ENCODE results near the gene TNFSF4. TPM values are rescaled to one million over a fixed set of nuclear protein-coding genes. Genes with fewer than 3 reads are reported as not detected.

TNFSF4 gene
- total RNA-seq, 2 experiments from 2014 or later, result 0.17 to 0.33 TPM

- peak overlapping the region; percentile 86 for H3K27ac Mint-ChIP-seq
- DNase-seq (no peak), ATAC-seq (ENCODE audit: poor library complexity) (no peak)
- H3K4me1 Mint-ChIP-seq (ENCODE audit: low read depth), result peaks cover 49% of the 10 kb centered on the region
- H3K4me3 Mint-ChIP-seq, result no peak overlapping the region
- H3K9me3 Mint-ChIP-seq, result no peaks in the 10 kb centered on the region
- ChIA-PET CTCF (interaction anchor here (0.9 to 1.2 kb wide), 2 partner anchors 18 to 460 kb away, joined by 3 read pairs; no protein-coding TSS in a partner anchor), POLR2A (interaction anchor here (0.6 to 1.6 kb wide), 4 partner anchors 13 to 458 kb away, joined by 3 to 8 read pairs (median 4); no protein-coding TSS in a partner anchor)
- no peak overlapping the region for H3K4me3 ChIP-seq (ENCODE audit: low read length)
- intact Hi-C loops (cut with DNase I, micrococcal nuclease), result loop anchor here (5.0 to 10.0 kb wide), 2 partner anchors 370 to 382 kb away; no protein-coding TSS in a partner anchor
- no peaks in the 10 kb centered on the region for H3K27me3 Mint-ChIP-seq
- no peaks in the 10 kb centered on the region for H3K27me3 ChIP-seq (ENCODE audit: control insufficient read depth in 1 of 2, insufficient read depth in 2 of 2, low read length in 2 of 2)
- H3K4me1 ChIP-seq (ENCODE audit: insufficient read depth, low read length), result peaks cover 28% of the 10 kb centered on the region
- H3K36me3 ChIP-seq (ENCODE audit: insufficient read depth, low read length), result no peaks in the 10 kb centered on the region
- no peaks in the 10 kb centered on the region for H3K36me3 Mint-ChIP-seq (ENCODE audit: low read depth)
- peak overlapping the region in 1 of 2 donors; percentile 56 for H3K27ac ChIP-seq (ENCODE audit: low read depth in 1 of 2, low read length in 2 of 2)
- TF ChIP-seq CTCF (IDR thresholded peaks at IDR 0.05), result no peak
- H3K9me3 ChIP-seq (ENCODE audit: control insufficient read depth in 1 of 2, insufficient read depth in 1 of 2, low read length in 2 of 2), result no peaks in the 10 kb centered on the region
Measured at GRCh38 chr1:173204693-173205092, 2.4 kb downstream of the TNFSF4 start.

GRCh38 chr1:173202424-173203145 is 4.5 kb downstream of the TNFSF4 start:
- ATAC-seq (ENCODE audit: poor library complexity), result no peak
- no peaks in the 10 kb centered on the region for H3K9me3 Mint-ChIP-seq
- Histone ChIP-seq H3K9me3 (ENCODE audit: control insufficient read depth in 1 of 2, insufficient read depth in 1 of 2, low read length in 2 of 2) (no peaks in the 10 kb centered on the region), H3K4me3 (ENCODE audit: low read length) (no peak overlapping the region), H3K36me3 (ENCODE audit: insufficient read depth, low read length) (no peaks in the 10 kb centered on the region), H3K27me3 (ENCODE audit: control insufficient read depth in 1 of 2, insufficient read depth in 2 of 2, low read length in 2 of 2) (no peaks in the 10 kb centered on the region), H3K27ac (ENCODE audit: low read depth in 1 of 2, low read length in 2 of 2) (no peak overlapping the region), H3K4me1 (ENCODE audit: insufficient read depth, low read length) (peaks cover 28% of the 10 kb centered on the region)
- intact Hi-C loops (cut with DNase I, micrococcal nuclease), result loop anchor here (1.0 to 10.0 kb wide), 3 partner anchors 368 to 457 kb away; no protein-coding TSS in a partner anchor
- peak in 4 of 14 experiments; percentile 22 to 51 (median 45) for DNase-seq
- H3K27me3 Mint-ChIP-seq, result no peaks in the 10 kb centered on the region
- POLR2A ChIA-PET, result interaction anchor here (1.0 kb wide), 2 partner anchors 377 to 424 kb away, joined by 3 read pairs; no protein-coding TSS in a partner anchor
- peak; percentile 56 for TF ChIP-seq CTCF (IDR thresholded peaks at IDR 0.05)
- H3K4me1 Mint-ChIP-seq (ENCODE audit: low read depth), result peaks cover 47% of the 10 kb centered on the region
- no peak overlapping the region for H3K4me3 Mint-ChIP-seq
- CTCF ChIA-PET, result interaction anchor here (0.6 to 2.8 kb wide), 3 partner anchors 456 to 460 kb away, joined by 3 to 12 read pairs (median 4); no protein-coding TSS in a partner anchor
- H3K27ac Mint-ChIP-seq, result peak overlapping the region; percentile 7
- no peaks in the 10 kb centered on the region for H3K36me3 Mint-ChIP-seq (ENCODE audit: low read depth)

GRCh38 chr1:173201969-173202368 is 5.2 kb downstream of the TNFSF4 start:
- H3K4me3 ChIP-seq (ENCODE audit: low read length), result no peak overlapping the region
- H3K27me3 Mint-ChIP-seq, result no peaks in the 10 kb centered on the region
- ChIA-PET POLR2A (interaction anchor here (1.0 kb wide), 2 partner anchors 376 to 423 kb away, joined by 3 read pairs; no protein-coding TSS in a partner anchor), CTCF (interaction anchor here (1.0 to 2.8 kb wide), 2 partner anchors 455 to 457 kb away, joined by 4 to 12 read pairs; no protein-coding TSS in a partner anchor)
- H3K36me3 Mint-ChIP-seq (ENCODE audit: low read depth), result no peaks in the 10 kb centered on the region
- peaks cover 41% of the 10 kb centered on the region for H3K4me1 Mint-ChIP-seq (ENCODE audit: low read depth)
- H3K9me3 Mint-ChIP-seq, result no peaks in the 10 kb centered on the region
- DNase-seq (no peak), ATAC-seq (ENCODE audit: poor library complexity) (no peak)
- peak overlapping the region; percentile 7 for H3K27ac Mint-ChIP-seq
- no peaks in the 10 kb centered on the region for H3K27me3 ChIP-seq (ENCODE audit: control insufficient read depth in 1 of 2, insufficient read depth in 2 of 2, low read length in 2 of 2)
- no peak overlapping the region for H3K27ac ChIP-seq (ENCODE audit: low read depth in 1 of 2, low read length in 2 of 2)
- H3K4me1 ChIP-seq (ENCODE audit: insufficient read depth, low read length), result peaks cover 25% of the 10 kb centered on the region
- H3K36me3 ChIP-seq (ENCODE audit: insufficient read depth, low read length), result no peaks in the 10 kb centered on the region
- no peaks in the 10 kb centered on the region for H3K9me3 ChIP-seq (ENCODE audit: control insufficient read depth in 1 of 2, insufficient read depth in 1 of 2, low read length in 2 of 2)
- intact Hi-C loops (cut with DNase I, micrococcal nuclease), result loop anchor here (1.0 to 10.0 kb wide), 3 partner anchors 367 to 457 kb away; no protein-coding TSS in a partner anchor
- TF ChIP-seq CTCF (IDR thresholded peaks at IDR 0.05), result no peak
- no peak overlapping the region for H3K4me3 Mint-ChIP-seq

Measured in CD4-positive, alpha-beta T cell (primary cell).